ENCODE measurements around the gene EML1. TPM values are rescaled to one million over a fixed set of nuclear protein-coding genes. Genes with fewer than 3 reads are reported as not detected.

Gene EML1
- total RNA-seq, 1 donor from 2014 or later: 33.3 TPM

DNA sequence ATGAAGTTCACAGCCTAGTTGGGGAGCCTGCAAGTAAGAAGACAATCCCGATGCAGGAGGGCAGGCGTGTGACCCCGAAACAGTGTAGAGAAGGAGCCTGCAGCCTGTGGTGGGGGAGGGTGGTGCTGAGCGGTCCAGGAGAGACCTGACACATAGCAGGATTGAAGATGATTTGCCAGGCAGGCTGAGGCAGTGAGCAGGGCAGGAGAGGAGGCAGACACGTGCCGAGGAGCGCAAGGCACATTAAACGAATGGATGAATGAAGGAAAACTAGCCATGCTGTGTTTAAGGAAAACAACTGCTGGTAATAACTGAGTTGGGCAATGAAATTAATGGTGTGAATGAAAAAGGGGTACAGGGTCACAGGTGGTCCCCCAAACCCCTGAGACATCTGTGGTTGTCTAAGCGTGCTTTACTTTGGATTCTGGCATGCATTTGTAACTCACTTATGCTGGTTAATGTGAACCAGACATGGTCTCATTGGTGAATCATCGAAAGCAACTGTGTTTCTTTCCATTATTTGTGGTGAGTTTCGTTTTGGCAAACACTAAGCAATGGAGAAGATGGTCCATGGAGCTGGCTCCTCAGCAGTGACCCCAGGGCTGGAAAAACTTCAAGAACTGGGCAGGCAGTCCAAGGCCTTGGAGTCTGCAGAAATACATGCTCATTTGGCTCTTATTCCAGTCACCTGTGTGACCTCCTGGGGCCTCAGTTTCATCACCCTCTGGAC is 175.1 kb downstream of the EML1 start:
- TF ChIP-seq, protein P1, sequence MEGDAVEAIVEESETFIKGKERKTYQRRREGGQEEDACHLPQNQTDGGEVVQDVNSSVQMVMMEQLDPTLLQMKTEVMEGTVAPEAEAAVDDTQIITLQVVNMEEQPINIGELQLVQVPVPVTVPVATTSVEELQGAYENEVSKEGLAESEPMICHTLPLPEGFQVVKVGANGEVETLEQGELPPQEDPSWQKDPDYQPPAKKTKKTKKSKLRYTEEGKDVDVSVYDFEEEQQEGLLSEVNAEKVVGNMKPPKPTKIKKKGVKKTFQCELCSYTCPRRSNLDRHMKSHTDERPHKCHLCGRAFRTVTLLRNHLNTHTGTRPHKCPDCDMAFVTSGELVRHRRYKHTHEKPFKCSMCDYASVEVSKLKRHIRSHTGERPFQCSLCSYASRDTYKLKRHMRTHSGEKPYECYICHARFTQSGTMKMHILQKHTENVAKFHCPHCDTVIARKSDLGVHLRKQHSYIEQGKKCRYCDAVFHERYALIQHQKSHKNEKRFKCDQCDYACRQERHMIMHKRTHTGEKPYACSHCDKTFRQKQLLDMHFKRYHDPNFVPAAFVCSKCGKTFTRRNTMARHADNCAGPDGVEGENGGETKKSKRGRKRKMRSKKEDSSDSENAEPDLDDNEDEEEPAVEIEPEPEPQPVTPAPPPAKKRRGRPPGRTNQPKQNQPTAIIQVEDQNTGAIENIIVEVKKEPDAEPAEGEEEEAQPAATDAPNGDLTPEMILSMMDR (IDR thresholded peaks at IDR 0.05; ENCODE audit: borderline replicate concordance): no peak
- no peak for DNase-seq
- Histone ChIP-seq H3K4me3 (no peak overlapping the region), H3K27ac (replicated peaks) (no peak overlapping the region), H3K36me3 (no peaks in the 10 kb centered on the region), H3K9me3 (replicated peaks) (no peaks in the 10 kb centered on the region), H3K4me1 (peaks cover 20% of the 10 kb centered on the region), H3K27me3 (ENCODE audit: low read depth) (no peaks in the 10 kb centered on the region)
- intact Hi-C loops (cut with micrococcal nuclease): no loop called here

DNA sequence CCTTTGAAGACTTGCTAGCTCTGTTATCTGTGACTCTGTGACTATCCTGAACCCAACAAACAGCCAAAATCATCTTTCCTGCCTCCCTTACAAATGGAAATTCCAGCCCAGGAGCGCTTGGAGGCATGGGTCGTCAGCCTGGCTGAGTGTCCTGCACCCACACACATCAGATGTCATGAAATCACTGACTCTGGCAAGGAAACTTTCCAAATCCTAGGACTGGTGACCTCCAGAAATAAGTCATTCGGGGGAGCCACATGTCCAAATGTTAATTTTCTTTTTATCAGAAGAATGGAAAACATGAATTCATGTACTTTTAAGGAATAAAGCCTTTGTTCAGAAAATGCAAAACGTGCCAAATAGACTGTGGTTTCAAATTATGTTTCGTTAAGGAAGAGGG is 175.7 kb downstream of the EML1 start:
- H3K36me3 ChIP-seq: no peaks in the 10 kb centered on the region
- H3K9me3 ChIP-seq (replicated peaks): no peaks in the 10 kb centered on the region
- no peak overlapping the region for H3K4me3 ChIP-seq
- H3K27ac ChIP-seq (replicated peaks): no peak overlapping the region
- no peak for DNase-seq
- H3K27me3 ChIP-seq (ENCODE audit: low read depth): no peaks in the 10 kb centered on the region
- TF ChIP-seq, protein P1 (IDR thresholded peaks at IDR 0.05; ENCODE audit: borderline replicate concordance): no peak
- intact Hi-C loops (cut with micrococcal nuclease): no loop called here
- H3K4me1 ChIP-seq: peaks cover 20% of the 10 kb centered on the region

GRCh38 chr14:99969673-99970322 is 176.6 kb downstream of the EML1 start:
- intact Hi-C loops (cut with micrococcal nuclease): no loop called here
- no peaks in the 10 kb centered on the region for H3K36me3 ChIP-seq
- H3K4me3 ChIP-seq: no peak overlapping the region
- H3K27ac ChIP-seq (replicated peaks): no peak overlapping the region
- DNase-seq: no peak
- H3K4me1 ChIP-seq: peaks cover 20% of the 10 kb centered on the region
- no peaks in the 10 kb centered on the region for H3K27me3 ChIP-seq (ENCODE audit: low read depth)
- TF ChIP-seq, protein P1 (IDR thresholded peaks at IDR 0.05; ENCODE audit: borderline replicate concordance): no peak
- peaks cover 6% of the 10 kb centered on the region for H3K9me3 ChIP-seq (replicated peaks)

DNA sequence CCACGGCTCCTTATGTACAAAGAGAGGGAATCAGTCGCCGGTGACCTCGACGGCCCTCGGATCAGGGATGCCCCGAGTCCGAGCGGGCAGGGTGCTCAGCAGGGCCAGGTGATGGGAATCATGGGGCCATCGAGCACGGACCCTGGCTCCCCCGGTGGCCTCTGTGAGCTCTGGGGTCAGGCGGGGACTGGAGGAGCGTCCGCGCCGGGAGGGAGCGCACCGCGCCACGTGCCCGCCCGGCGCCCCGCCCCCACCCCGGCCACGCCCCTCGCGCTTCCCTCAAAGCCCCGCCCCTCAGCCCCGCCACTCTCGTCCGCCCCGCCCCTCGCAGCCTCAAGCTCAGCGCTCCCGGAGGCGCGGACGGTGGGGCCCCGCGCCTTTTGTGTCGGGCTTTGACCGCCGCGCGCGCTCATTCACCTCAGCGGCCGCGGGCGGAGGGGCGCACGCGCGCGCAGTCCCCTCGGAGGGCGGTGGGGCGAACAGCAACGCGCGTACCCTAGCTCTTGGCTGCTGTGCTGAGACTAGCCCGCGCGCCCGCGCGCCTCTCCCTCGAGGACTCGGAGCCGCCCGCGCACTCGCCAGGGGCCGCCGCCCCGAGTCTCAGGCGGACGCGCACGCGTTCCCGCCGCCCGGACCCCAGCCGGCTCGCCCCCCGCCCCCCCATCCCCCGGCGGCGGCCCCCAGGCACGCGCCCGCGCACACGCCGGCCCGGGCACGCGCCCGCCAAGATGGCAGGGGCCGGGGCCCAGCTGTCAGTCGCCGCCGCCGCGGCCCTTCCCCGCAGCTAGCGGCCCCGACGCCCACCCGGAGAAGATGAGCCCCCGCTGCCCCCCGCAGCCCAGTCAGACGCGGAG is 178.1 kb downstream of the EML1 start:
- TF ChIP-seq, protein P1 (IDR thresholded peaks at IDR 0.05; ENCODE audit: borderline replicate concordance): no peak
- no peaks in the 10 kb centered on the region for H3K36me3 ChIP-seq
- peak overlapping the region; percentile 88 for H3K4me3 ChIP-seq
- intact Hi-C loops (cut with micrococcal nuclease): no loop called here
- H3K27ac ChIP-seq (replicated peaks): peak overlapping the region; percentile 82
- no peaks in the 10 kb centered on the region for H3K27me3 ChIP-seq (ENCODE audit: low read depth)
- H3K4me1 ChIP-seq: peaks cover 20% of the 10 kb centered on the region
- peaks cover 21% of the 10 kb centered on the region for H3K9me3 ChIP-seq (replicated peaks)
- DNase-seq: peak; percentile 85

DNA sequence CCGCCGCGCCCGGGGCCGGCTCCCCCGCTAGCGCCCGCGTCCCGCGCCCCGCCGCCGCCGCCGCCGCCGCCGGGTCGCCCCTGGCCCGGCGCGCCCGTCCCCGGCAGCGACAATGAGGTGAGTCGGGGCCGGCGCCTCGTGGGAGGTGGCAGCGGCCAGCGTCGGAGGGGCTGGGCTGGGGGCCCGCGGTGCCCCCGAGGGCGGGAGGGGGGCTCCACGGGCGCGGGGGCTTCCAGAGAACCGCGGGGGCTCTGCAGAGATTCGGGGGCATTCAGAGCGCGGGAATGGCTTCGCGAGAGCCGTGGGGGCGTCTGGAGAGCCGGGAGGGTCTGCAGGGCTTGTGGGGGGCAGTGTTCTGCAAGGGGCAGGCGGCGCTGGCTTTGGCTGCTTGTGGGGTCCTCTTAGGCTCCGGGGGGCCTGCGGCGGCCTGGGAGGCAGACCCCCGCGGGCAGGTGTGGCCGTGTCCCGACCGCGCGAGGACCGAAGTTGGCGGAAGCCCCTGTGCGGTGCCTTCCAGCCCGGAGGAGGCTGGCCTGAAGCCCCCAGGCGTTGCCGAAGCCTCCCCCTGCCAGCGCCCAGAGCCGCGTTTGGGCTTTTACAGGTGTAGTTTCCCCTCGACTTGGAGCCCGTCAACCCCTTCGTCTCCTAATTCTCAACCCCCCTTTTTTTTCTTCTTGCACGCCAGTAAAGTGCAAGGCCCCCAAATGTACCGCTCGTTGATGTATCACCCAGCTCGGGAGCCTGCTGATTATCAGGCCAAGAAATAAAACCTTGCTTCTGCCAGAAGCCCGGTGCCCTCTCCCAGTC is 178.9 kb downstream of the EML1 start:
- Histone ChIP-seq H3K27me3 (ENCODE audit: low read depth) (no peaks in the 10 kb centered on the region), H3K36me3 (no peaks in the 10 kb centered on the region), H3K4me1 (peaks cover 17% of the 10 kb centered on the region), H3K27ac (replicated peaks) (peak overlapping the region; percentile 82), H3K9me3 (replicated peaks) (peaks cover 25% of the 10 kb centered on the region), H3K4me3 (peak overlapping the region; percentile 88)
- TF ChIP-seq, protein P1 (IDR thresholded peaks at IDR 0.05; ENCODE audit: borderline replicate concordance): no peak
- intact Hi-C loops (cut with micrococcal nuclease): no loop called here
- no peak for DNase-seq
